ENCODE data around the gene TRIM14.

- TF ChIP-seq CTCF (conservative IDR thresholded peaks at IDR 0.05; ENCODE audit: low read depth, low read length) (no peak), POLR2A (IDR thresholded peaks at IDR 0.05; ENCODE audit: low read depth, low read length) (no peak), CHD1 (IDR thresholded peaks at IDR 0.05; ENCODE audit: low read depth, low read length) (no peak), RFX5 (IDR thresholded peaks at IDR 0.05; ENCODE audit: low read depth, low read length) (no peak), CEBPB (IDR thresholded peaks at IDR 0.05; ENCODE audit: low read depth, low read length) (no peak), RAD21 (IDR thresholded peaks at IDR 0.05; ENCODE audit: low read length) (no peak), USF2 (IDR thresholded peaks at IDR 0.05; ENCODE audit: low read depth, low read length) (no peak), FOS (IDR thresholded peaks at IDR 0.05; ENCODE audit: low read depth, low read length) (no peak), SMC3 (IDR thresholded peaks at IDR 0.05; ENCODE audit: low read depth, low read length) (no peak), MXI1 (IDR thresholded peaks at IDR 0.05; ENCODE audit: borderline replicate concordance, low read depth, low read length) (no peak)
Measured at GRCh38 chr9:98087420-98088354, 31.3 kb downstream of the TRIM14 start.

Measured in IMR-90 (cell line).